Nephron progenitor cell (in vitro differentiated cells): ENCODE data around the gene SMIM41.
A peak's percentile ranks its signal among the peaks of the same experiment; 100 is the strongest.

Experiments used
- DNase-seq: peaks from one replicate; pipeline ENCODE4 v3.0.0; 2021
- H3K27ac Mint-ChIP-seq: 2 replicates; pipeline ENCODE4 v1.8.0; 2021; ENCODE audit warnings: mild to moderate bottlenecking, moderate library complexity, mixed read lengths
- H3K27me3 Mint-ChIP-seq: 2 replicates; pipeline ENCODE4 v1.8.0; 2021; ENCODE audit warnings: mild to moderate bottlenecking, low read depth, mixed read lengths; ENCODE audit not compliant: poor library complexity
- H3K36me3 Mint-ChIP-seq: 2 replicates; pipeline ENCODE4 v1.8.0; 2021; ENCODE audit warnings: low read depth, mixed read lengths
- H3K4me1 Mint-ChIP-seq: 2 replicates; pipeline ENCODE4 v1.8.0; 2021; ENCODE audit warnings: mixed read lengths
- H3K4me3 Mint-ChIP-seq: 2 replicates; pipeline ENCODE4 v1.8.0; 2021; ENCODE audit warnings: mild to moderate bottlenecking, moderate library complexity, mixed read lengths
- H3K9me3 Mint-ChIP-seq: 2 replicates; pipeline ENCODE4 v1.8.0; 2021; ENCODE audit warnings: mild to moderate bottlenecking, moderate library complexity, mixed read lengths
- TF ChIP-seq, protein P1 (sequence below): fragments of 200-600 bp; sonication (generic); IDR thresholded peaks from 2 replicates; pipeline ENCODE4 v1.5.0; 2021; ENCODE audit warnings: antibody characterized with exemption

Gene SMIM41

GRCh38 chr12:52042706-52043385 lies 36.7 kb upstream of the SMIM41 start:
- Mint-ChIP-seq H3K4me1 (peaks cover 19% of the 10 kb centered on the region), H3K27ac (peak overlapping the region; percentile 29), H3K9me3 (no peaks in the 10 kb centered on the region), H3K27me3 (peaks cover 9% of the 10 kb centered on the region), H3K4me3 (no peak overlapping the region), H3K36me3 (no peaks in the 10 kb centered on the region)
- DNase-seq: no peak
- TF ChIP-seq, protein P1, sequence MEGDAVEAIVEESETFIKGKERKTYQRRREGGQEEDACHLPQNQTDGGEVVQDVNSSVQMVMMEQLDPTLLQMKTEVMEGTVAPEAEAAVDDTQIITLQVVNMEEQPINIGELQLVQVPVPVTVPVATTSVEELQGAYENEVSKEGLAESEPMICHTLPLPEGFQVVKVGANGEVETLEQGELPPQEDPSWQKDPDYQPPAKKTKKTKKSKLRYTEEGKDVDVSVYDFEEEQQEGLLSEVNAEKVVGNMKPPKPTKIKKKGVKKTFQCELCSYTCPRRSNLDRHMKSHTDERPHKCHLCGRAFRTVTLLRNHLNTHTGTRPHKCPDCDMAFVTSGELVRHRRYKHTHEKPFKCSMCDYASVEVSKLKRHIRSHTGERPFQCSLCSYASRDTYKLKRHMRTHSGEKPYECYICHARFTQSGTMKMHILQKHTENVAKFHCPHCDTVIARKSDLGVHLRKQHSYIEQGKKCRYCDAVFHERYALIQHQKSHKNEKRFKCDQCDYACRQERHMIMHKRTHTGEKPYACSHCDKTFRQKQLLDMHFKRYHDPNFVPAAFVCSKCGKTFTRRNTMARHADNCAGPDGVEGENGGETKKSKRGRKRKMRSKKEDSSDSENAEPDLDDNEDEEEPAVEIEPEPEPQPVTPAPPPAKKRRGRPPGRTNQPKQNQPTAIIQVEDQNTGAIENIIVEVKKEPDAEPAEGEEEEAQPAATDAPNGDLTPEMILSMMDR: no peak

DNA sequence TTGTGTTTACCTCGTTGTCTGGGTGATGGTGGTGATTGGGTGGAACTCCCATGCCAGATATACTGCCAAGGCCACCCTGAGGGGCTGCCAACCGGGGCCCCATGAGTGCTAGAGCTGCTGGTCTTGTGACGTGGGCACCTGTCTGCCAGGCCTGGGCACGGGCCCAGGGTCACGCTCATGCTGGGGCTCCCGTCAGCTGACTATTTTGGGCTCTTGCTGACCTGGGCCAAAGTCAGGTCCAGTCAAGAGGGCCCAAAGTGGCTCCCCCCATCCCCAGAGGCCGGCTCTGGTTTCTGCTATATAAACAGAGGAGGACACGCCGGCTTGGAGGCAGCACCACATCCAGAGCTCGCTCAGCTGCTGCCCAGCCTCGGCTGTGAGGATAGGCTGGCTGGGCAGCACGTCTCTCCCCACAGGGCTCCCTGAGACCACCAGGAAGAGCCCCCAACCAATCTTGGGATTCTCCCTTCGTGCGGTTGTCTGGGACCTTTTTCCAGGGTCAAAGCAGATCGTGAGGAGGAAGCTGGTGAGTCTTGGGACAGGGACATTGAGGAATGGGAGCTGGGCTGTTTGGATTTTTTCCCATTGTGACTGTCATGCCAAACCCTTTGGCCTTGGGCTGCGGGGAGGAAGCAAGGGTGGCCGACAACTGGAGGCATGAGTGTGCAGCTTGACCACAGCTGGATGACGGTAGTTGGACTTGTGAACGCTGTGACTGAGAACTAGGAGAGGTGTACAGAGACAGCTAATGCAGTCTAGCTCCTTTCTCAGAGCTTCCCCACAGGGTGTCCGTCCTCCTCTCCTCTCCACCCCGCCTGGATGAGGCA lies 35.9 kb upstream of the SMIM41 start:
- H3K27me3 Mint-ChIP-seq: peaks cover 9% of the 10 kb centered on the region
- H3K27ac Mint-ChIP-seq: no peak overlapping the region
- H3K4me1 Mint-ChIP-seq: peaks cover 12% of the 10 kb centered on the region
- H3K4me3 Mint-ChIP-seq: no peak overlapping the region
- H3K36me3 Mint-ChIP-seq: no peaks in the 10 kb centered on the region
- TF ChIP-seq, protein P1: no peak
- no peaks in the 10 kb centered on the region for H3K9me3 Mint-ChIP-seq
- no peak for DNase-seq

GRCh38 chr12:52044292-52044983 lies 35.1 kb upstream of the SMIM41 start:
- Mint-ChIP-seq H3K27me3 (peaks cover 8% of the 10 kb centered on the region), H3K36me3 (no peaks in the 10 kb centered on the region), H3K4me3 (no peak overlapping the region), H3K27ac (peak overlapping the region; percentile 44), H3K4me1 (peaks cover 11% of the 10 kb centered on the region), H3K9me3 (no peaks in the 10 kb centered on the region)
- TF ChIP-seq, protein P1: no peak
- no peak for DNase-seq

GRCh38 chr12:52045794-52046199 lies 33.7 kb upstream of the SMIM41 start:
- no peak for DNase-seq
- Mint-ChIP-seq H3K27ac (no peak overlapping the region), H3K27me3 (peaks cover 17% of the 10 kb centered on the region)

DNA sequence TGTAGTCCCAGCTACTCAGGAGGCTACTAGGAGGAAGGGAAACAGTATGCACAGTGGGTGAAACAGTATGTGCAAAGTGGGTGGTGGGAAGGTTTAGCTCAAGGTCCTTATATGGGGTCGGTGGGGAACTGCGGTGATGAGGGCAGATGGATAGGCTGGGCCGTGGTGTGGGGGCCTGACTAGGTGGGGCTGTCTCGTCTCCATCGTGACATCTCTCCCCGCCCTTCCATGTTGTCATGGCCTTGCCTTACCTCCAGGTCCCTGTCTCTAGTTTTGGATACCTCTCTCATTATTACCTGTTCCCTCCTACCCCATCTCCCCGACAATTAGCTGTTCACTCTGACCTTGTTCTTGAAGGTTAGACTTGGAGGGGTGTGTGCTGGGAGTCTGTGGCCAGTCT lies 32.6 kb upstream of the SMIM41 start:
- no peaks in the 10 kb centered on the region for H3K9me3 Mint-ChIP-seq
- peaks cover 17% of the 10 kb centered on the region for H3K27me3 Mint-ChIP-seq
- H3K27ac Mint-ChIP-seq: no peak overlapping the region
- TF ChIP-seq, protein P1: no peak
- DNase-seq: no peak
- H3K4me3 Mint-ChIP-seq: no peak overlapping the region
- no peaks in the 10 kb centered on the region for H3K36me3 Mint-ChIP-seq
- H3K4me1 Mint-ChIP-seq: peaks cover 26% of the 10 kb centered on the region

More at GRCh38 chr12:52045794-52046199, 33.7 kb upstream of the SMIM41 start:
- Mint-ChIP-seq H3K9me3 (no peaks in the 10 kb centered on the region), H3K4me1 (peaks cover 23% of the 10 kb centered on the region), H3K4me3 (no peak overlapping the region), H3K36me3 (no peaks in the 10 kb centered on the region)
- TF ChIP-seq, protein P1: no peak
